Lower leg skin (tissue), 3 donors: ENCODE data around the gene OSCP1.

ENCODE experiments used
- CTCF ChIP-seq, 3 donors: fragments of 450-650 bp; IDR thresholded peaks; one replicate each; pipeline ENCODE4 v1.5.1; 2016; ENCODE audit warnings: antibody characterized with exemption in 3 of 3, mild to moderate bottlenecking in 3 of 3, moderate library complexity in 2 of 3
- POLR2A ChIP-seq, 2 donors: fragments of 450-650 bp; IDR thresholded peaks; one replicate each; pipeline ENCODE4 v1.6.1; 2016 to 2017; ENCODE audit warnings: antibody characterized with exemption in 2 of 2, mild to moderate bottlenecking in 1 of 2, moderate library complexity in 1 of 2

GRCh38 chr1:36387141-36387949, 62.9 kb downstream of the OSCP1 start:
- no peak for TF ChIP-seq CTCF (IDR thresholded peaks at IDR 0.05)
- no peak for TF ChIP-seq POLR2A (IDR thresholded peaks at IDR 0.05)
